Lower leg skin (tissue), 4 donors: ENCODE data around the gene GOLGA3. TPM values are rescaled to one million over a fixed set of nuclear protein-coding genes. Genes with fewer than 3 reads are reported as not detected.
"Not testable (repeated sequence)": the region's sequence is repeated elsewhere in the genome, so short reads cannot be mapped to it uniquely, and the experiment has no call there.

Experiments used
- DNase-seq, 2 donors: peaks; one replicate each; pipeline ENCODE4 v3.0.0-alpha.2; 2019; ENCODE audit warnings: low spot score in 2 of 2
- H3K4me3 ChIP-seq: fragments of 200-600 bp; sonication (generic); 2 replicates; pipeline ENCODE4 v1.5.1; 2017; ENCODE audit warnings: mild to moderate bottlenecking, low read depth; ENCODE audit not compliant: poor library complexity, severe bottlenecking
- POLR2A ChIP-seq, 2 donors: fragments of 450-650 bp; IDR thresholded peaks; one replicate each; pipeline ENCODE4 v1.6.1; 2016 to 2017; ENCODE audit warnings: antibody characterized with exemption in 2 of 2, mild to moderate bottlenecking in 1 of 2, moderate library complexity in 1 of 2
- WGBS, 2 donors: methylation state at CpG; one replicate each; pipeline ENCODE4 v1.1.5; 2018; 5-methylcytosine and 5-hydroxymethylcytosine counted together
- intact Hi-C: fragments of 100-400 bp; cut with DNase I; formaldehyde crosslinking; loops from one replicate; pipeline ENCODE4 v1.15.0; 2023; ENCODE audit warnings: low total_unique reads
- total RNA-seq, 4 donors: library from RNA; depleted of rRNA; stranded (reverse); fragments of >200 nt; gene quantifications; one replicate each; pipeline ENCODE4 v1.1.0, GENCODE V29; 2016
- TF ChIP-seq, protein P1 (sequence below), 3 donors: fragments of 450-650 bp; IDR thresholded peaks; one replicate each; pipeline ENCODE4 v1.5.1; 2016; ENCODE audit warnings: antibody characterized with exemption in 3 of 3, mild to moderate bottlenecking in 3 of 3, moderate library complexity in 2 of 3

The GOLGA3 gene
- total RNA-seq, 4 donors from 2014 or later, result 44.5 to 81.0 (median 74.7) TPM

DNA sequence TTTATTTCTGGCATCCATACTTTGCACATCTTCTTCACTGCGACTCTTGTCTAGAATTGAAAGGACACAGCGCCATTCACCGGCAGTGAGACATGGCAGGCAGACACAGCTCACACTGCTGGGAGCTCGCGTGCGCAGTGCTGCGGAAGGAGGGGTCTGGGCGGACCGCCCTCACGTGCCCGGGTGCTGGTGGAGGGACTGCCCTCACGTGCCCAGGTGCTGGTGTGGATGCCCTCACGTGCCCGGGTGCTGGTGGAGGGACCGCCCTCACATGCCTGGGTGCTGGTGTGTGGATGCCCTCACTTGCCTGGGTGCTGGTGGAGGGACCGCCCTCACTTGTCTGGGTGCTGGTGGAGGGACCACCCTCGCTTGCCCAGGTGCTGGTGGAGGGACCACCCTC, 27.9 kb upstream of the GOLGA3 start:
- TF ChIP-seq, protein P1, sequence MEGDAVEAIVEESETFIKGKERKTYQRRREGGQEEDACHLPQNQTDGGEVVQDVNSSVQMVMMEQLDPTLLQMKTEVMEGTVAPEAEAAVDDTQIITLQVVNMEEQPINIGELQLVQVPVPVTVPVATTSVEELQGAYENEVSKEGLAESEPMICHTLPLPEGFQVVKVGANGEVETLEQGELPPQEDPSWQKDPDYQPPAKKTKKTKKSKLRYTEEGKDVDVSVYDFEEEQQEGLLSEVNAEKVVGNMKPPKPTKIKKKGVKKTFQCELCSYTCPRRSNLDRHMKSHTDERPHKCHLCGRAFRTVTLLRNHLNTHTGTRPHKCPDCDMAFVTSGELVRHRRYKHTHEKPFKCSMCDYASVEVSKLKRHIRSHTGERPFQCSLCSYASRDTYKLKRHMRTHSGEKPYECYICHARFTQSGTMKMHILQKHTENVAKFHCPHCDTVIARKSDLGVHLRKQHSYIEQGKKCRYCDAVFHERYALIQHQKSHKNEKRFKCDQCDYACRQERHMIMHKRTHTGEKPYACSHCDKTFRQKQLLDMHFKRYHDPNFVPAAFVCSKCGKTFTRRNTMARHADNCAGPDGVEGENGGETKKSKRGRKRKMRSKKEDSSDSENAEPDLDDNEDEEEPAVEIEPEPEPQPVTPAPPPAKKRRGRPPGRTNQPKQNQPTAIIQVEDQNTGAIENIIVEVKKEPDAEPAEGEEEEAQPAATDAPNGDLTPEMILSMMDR (IDR thresholded peaks at IDR 0.05), result no peak
- TF ChIP-seq POLR2A (IDR thresholded peaks at IDR 0.05), result no peak
- DNase-seq, result no peak
- WGBS, 2 donors, result 88 to 97% methylated on average over 11 to 12 of the region's 17 CpGs
- intact Hi-C loops, result no loop called here
- no peak overlapping the region for H3K4me3 ChIP-seq

DNA sequence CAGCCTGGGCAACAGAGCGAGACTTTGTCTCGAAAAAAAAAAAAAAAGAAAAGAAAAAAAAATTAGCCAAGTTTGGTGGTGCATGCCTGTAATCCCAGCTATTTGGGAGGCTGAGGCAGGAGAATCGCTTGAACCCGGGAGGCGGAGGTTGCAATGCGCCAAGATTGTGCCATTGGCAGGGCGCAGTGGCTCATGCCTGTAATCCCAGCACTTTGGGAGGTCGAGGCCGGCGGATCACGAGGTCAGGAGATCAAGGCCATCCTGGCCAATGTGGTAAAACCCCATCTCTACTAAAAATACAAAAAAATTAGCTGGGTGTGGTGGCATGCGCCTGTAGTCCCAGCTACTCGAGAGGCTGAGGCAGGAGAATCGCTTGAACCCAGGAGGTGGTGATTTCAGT, 26.5 kb upstream of the GOLGA3 start:
- WGBS, 2 donors, result 92 to 96% methylated on average over 14 of the region's 14 CpGs
- H3K4me3 ChIP-seq, intact Hi-C loops, DNase-seq: not testable (repeated sequence)

DNA sequence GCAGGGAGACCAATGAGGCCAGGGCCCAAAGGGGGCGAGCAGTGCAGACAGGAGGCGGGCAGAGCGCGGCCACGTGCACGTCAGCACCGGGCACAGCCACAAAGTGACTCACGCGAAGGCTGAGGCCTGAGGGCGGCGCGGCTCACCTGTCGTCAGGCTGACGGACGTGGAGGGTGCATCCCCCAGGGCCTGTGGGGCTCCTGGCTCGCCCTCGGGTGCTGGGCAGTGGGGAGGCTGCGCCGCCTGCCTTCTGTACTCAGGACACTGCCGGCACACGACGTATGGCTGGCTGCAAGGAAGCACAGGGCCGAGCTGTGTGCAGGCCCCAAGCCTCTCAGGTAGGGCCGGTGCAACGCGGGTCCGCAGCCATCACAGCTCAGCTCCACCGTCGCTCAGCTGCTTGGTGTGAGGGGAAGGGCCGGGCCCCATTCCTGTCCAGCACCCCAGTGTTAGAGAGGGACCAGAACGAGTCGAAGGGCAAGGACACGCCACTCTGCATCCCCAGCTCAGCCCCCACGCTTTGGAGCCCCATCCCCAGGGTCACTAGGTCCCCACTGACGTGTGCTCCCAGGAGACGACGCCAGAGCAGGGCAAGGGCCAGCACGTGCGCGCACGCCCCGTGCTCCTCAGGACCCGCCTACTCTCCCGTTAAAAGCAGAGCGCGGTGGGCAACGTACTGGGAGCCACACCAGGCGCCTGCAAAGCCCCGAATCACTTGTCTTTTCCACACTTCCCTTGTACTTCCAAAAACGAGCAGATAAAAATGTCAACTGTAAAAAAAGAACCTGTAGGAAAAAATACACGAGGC, 24.8 kb upstream of the GOLGA3 start:
- no peak for DNase-seq
- TF ChIP-seq, protein P1 (IDR thresholded peaks at IDR 0.05), result no peak
- TF ChIP-seq POLR2A (IDR thresholded peaks at IDR 0.05), result no peak
- no peak overlapping the region for H3K4me3 ChIP-seq
- intact Hi-C loops, result no loop called here
- 91 to 92% methylated on average over 43 to 51 of the region's 51 CpGs for WGBS, 2 donors

DNA sequence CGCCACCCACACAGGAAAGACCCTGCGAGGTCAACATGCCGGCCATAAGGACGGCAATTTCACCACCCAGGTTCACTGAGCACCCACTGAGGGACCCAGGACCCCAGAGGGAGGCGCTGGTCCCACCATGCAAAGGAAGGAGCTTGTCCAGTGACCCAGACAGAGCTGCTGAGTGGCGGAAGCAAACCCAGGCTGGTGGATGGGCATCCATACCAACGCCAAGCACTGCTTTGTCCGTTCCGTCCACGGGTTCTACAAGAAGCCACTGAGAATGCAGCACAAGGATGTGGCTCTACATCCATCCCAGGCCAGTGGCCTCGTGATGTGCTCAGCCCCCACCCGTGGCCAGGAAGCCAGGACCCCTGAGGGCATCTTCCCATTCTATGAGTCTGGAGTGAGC, 23.8 kb upstream of the GOLGA3 start:
- intact Hi-C loops, result no loop called here
- no peak for DNase-seq
- 95 to 100% methylated on average over 3 to 12 of the region's 12 CpGs for WGBS, 2 donors
- TF ChIP-seq POLR2A (IDR thresholded peaks at IDR 0.05), result no peak
- TF ChIP-seq, protein P1 (IDR thresholded peaks at IDR 0.05), result no peak
- H3K4me3 ChIP-seq, result no peak overlapping the region

DNA sequence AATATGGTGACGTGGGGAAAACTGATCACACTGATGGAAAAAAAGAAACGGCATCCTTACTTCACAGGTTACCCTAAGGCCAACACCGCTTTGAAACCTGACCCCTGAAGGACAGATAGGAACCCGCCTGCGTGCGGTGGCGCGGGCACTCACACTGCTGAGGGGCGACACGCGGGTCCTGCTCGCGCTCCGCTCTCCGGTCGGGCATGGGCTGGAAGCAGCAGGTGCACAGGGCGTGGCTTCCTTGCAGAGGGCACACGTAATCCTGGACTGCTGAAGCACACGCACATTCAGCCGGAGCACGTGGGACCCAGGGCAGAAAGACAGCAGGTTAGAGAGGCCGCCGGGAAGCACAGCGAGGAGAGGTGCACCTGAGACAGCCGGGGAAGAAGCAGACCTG, 22.8 kb upstream of the GOLGA3 start:
- TF ChIP-seq POLR2A (IDR thresholded peaks at IDR 0.05), result no peak
- TF ChIP-seq, protein P1 (IDR thresholded peaks at IDR 0.05), result no peak
- 93 to 97% methylated on average over 25 of the region's 25 CpGs for WGBS, 2 donors
- intact Hi-C loops, result no loop called here
- no peak for DNase-seq
- H3K4me3 ChIP-seq, result no peak overlapping the region

DNA sequence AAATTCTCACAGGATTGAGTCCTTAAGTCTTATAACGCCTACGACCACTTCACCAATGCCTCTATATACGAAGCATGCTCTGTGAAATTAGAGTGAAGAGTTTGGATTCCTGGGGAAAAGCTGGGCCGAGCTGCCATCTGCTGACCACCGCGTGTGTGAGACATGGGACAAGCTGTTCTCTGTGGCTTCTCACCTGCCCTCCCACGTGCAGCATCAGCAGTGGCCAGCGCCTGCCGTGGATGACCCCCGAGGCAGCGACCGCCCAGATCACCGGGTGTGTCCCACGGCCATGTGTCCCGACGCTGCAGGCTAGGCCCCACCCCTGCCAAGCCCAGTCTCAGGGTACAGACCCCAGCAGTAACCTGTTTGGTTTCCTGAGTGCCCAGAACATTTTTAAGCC, 21.6 kb upstream of the GOLGA3 start:
- WGBS, 2 donors, result 93 to 94% methylated on average over 16 of the region's 16 CpGs
- DNase-seq, result no peak
- intact Hi-C loops, result no loop called here
- TF ChIP-seq, protein P1 (IDR thresholded peaks at IDR 0.05), result no peak
- no peak for TF ChIP-seq POLR2A (IDR thresholded peaks at IDR 0.05)
- H3K4me3 ChIP-seq, result no peak overlapping the region
